HuH-7.5 (cell line): ENCODE data around the gene CALD1.

Experiments used
- DNase-seq: peaks from one replicate; pipeline ENCODE4 v3.0.0; 2011; ENCODE audit warnings: low spot score

Gene CALD1

DNA sequence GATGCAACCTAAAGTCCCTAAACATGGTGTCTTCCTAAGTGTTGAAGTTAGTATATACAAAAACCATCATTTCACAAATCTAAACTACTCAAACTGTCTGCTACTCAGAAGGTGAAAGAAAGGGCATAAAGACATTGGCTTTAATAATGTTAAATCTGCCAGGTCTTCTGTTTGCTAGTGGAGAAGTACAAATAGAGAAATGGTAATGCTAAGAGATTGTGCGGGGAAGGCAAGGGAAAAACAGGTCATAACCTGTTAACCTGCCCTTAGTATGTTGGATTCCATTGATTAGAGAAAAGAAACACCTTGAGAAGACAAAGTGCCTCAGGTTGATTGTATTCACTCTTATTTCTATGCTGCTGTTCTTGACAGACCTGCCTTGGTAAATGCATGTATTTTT, 80.3 kb downstream of the CALD1 start:
- no peak for DNase-seq

DNA sequence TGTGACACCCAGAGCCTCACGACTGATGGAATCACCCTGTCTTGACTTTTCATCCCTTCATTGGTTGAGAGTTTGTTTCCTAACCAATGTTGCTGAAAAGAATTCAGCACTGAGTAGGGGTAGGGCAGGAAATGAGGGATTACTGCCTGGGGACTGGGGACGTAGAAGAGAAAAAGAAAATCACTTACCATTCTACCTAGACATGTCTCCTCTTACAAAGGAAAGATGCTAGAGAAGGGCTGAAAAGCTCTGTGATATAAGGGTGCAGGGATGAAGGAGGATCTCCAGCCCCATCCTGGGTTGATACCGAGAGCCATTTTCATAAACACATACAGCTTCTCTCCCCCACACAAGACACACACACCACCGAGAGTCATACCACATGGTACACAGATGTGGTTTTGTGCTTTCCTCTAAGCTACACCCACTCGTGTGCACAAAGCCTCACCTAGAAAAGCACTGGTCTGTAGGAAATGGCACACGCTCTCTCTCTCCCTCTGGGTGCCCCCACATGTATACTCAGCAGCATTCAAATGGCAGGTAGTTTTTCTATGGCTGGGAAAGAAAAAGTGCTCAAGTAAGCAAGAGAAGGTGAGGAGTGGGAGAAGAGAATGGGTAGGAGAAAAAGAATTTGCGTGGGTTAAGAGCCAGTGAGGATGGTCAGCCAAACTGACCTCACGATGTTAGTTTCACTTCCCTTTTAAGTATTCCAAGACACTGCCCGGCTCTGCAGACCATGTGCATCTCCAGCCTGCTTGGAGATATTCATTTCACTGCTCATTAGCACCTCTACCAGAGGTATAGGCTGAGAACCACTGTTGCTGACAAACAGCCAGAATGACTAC, 85.8 kb downstream of the CALD1 start:
- DNase-seq = no peak

DNA sequence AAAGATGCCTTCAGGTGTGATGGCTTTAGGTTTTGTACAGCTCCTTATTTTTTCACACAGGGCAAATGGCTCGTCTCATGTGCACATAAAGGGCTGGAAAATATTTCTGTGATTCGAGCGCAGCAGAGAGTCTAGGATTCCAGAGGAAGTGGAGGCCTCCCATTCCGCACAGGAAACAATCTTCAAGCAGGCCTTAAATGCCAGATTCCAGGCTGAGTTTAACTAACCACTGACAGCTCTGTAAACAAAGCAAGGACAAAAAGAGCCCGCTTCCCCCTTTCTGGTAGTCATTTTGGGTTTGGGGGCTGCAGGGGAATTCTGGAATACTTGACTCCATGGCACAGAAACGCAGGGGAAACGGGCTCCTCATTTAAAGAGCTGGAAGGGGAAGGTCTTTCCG, 87.2 kb downstream of the CALD1 start:
- no peak for DNase-seq

- no peak for DNase-seq
These were observed 90.7 kb downstream of the CALD1 start for GRCh38 chr7:134870156-134870555.

- no peak for DNase-seq
These were observed 91.3 kb downstream of the CALD1 start for GRCh38 chr7:134870781-134871180.

GRCh38 chr7:134873253-134873652, 93.8 kb downstream of the CALD1 start:
- no peak for DNase-seq

- no peak for DNase-seq
These were observed 95.0 kb downstream of the CALD1 start for GRCh38 chr7:134874407-134874806.

DNA sequence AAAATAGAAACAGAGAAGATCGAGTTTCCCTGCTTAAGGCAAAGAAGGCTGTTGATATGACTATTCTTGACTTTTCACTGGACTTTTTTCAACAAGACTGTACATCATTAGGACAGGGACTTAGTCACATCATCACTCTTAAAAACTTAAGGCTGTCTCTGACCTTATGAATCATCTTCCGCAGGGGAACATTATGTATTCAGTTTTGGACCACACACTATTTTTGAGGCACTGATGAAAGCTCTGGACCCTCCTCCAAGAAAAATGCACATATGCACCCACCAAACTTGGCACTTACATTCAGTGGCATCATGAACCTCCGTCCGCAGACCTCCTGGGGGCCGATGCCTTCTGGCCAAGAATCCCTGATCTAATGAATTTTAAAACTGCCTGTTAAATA, 96.4 kb downstream of the CALD1 start:
- DNase-seq = no peak

DNA sequence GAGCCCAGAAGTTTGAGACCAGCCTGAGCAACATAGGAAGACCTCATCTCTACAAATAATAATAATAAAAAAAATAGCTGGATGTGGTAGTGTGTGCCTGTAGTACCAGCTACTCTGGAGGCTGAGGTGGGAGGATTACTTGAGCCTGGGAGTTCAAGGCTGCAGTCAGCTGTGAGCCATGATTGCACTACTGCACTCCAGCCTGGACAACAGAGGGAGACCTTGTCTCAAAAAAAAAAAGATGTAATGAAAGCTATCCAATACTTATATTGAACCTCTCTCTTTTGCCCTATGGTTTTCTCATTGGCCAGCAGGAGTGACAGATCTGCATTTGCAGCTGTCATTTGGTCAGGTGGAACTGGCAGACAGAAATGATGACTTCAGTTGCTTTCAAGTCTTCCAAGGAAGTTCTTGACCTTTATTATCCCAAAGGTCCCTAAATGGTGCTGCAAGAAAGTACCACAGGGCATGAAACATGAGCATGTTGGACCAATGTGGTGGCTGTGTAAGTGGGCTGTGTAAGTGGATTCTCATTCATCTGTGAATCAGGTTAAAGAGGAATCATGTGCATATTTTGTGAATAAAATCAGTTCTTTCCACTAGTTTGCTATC, 99.4 kb downstream of the CALD1 start:
- DNase-seq = no peak

DNA sequence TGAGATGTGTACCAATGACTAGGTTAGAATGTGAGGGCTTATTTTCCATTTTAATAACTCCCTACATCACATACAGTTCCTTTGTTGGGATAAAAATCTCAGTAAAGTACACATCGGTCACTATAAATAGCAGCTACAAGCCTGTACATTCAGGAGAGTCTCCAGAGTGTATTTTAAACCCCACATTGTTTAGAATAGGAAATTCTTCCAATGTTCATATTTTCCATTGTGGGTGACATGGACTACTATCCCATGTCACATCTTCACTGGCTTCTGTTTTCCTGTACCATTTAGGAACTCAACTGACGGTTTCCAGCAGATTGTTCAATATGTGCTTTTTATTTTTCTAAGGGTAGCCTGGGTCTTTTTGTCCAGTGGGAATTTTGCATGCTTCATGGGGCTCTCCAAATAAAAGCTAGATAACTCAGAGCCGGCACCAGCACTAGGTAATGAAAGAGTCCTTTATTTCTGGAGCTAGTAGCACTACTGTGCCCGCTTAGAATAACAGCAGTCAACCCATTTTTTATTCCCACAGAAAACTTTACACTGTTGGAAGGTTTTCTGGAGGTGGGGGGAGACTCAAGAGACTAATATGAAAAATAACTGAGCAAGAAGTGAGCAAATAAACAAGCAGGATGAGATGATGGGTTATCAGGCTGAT, 100.5 kb downstream of the CALD1 start:
- no peak for DNase-seq

- DNase-seq = no peak
These were observed 103.0 kb downstream of the CALD1 start for GRCh38 chr7:134882481-134882880.

- DNase-seq = no peak
These were observed 106.5 kb downstream of the CALD1 start for GRCh38 chr7:134885967-134886352.

DNA sequence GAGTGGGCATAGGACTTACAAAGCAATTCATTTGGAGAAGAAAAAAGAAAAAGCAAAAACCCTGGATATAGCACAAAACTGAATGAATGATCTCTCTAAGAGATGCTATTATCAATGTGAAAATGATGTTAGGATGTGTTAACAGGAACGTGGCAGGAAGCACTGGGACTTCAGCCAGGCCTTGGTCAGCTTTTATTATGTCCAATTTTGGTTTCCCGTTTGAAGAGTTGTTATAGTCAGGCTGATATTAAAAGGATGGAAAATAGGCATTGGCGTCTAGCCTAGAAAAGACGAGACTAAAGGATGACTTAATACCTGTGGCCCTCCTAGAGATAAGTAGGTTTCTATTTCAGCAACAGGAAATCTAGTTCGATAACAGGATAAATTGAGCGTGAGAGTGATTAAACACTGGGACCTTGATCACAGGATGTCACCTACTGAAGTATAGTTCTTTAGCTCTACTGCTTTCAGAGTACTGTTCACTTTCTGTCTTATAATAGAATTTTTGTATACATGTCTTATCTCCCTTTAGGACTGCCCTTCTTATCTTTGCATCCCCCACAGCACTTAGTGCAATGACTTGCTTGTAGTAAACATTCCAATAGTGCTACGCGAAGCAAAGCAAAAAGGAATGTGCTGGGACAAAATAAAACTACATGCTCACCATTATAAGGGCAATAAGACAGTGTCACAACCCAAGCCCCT, 107.1 kb downstream of the CALD1 start:
- DNase-seq = peak; percentile 22

DNA sequence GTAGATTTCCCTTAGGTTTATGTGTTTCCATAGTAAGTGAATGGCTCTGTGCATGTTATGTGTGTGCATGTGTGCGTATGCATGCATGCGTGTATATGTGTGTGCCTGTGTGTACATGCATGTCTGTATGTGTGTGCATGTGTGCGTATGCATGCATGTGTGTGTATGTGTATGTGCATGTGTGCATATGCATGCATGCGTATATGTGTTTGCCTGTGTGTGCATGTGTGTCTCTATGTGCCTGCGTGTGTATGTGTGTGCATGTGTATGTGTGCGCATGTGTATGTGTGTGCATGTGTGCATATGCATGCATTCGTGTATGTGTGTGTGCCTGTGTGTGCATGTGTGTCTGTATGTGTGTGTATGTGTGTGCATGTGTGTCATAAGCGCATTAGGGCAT, 108.1 kb downstream of the CALD1 start:
- DNase-seq = no peak

GRCh38 chr7:134888141-134888740, 108.8 kb downstream of the CALD1 start:
- no peak for DNase-seq

GRCh38 chr7:134890246-134891240, 111.1 kb downstream of the CALD1 start:
- no peak for DNase-seq

- DNase-seq = peak; percentile 41
These were observed 111.8 kb downstream of the CALD1 start for GRCh38 chr7:134891262-134891695.

GRCh38 chr7:134891696-134892678, 112.6 kb downstream of the CALD1 start:
- no peak for DNase-seq

DNA sequence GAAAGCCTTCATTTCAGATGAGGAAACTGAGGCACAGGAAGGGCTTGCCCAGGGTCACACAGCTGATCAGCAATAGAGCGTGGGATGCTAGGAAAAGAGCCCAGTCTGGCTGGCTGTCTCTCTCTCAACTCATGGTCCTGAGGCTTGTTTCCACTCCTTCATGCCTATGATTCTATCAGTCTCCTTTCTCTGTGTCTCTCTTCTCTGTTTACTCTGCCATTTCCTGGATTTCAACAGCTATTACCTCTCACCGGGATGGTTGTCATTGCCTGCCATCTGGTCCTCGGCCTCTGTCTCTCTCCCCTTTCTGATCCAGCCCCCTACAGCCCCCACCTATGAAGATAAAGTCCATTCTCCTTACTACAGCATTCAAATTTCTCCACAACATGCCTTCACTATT, 113.5 kb downstream of the CALD1 start:
- DNase-seq = no peak

GRCh38 chr7:134893920-134894319, 114.5 kb downstream of the CALD1 start:
- DNase-seq = no peak
